GM12873 (cell line): Measurements from ENCODE around the gene CHST6.

Experiments used
- TF ChIP-seq, protein P1 (sequence below): IDR thresholded peaks from 2 replicates; pipeline ENCODE4 v1.5.1; 2012; ENCODE audit warnings: low read depth, mild to moderate bottlenecking, moderate library complexity, low read length, control low read depth; ENCODE audit not compliant: insufficient read depth; ENCODE audit errors: missing control alignments

The CHST6 gene

DNA sequence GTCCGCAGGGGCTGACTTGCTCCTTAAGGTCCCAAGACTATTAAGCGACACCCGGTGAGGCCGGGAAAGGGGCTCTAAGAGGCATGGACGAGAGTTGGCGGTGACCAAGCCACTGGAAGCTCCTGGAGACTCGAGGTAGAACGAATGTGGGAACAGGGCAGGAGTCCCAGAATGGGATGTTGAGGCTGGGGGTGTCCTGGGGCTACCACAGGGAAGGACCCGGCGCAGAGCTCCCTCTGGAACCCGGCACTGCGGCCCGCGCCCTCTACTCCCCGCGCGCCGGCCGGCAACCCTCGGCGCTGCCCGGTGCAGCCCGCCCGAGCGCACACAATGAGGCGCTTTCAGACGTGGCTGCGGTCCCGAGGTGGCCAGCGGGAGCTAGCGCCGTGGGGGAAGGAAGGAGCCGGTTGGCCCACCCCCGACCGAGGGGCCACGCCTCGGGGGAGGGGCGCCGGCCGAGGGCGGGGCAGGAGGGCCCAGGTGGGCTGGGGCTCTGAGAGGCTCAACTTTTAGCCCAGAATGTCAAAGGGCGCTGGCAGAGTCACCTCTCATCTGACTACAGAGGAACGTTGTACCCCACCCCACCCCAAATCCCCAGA, at the start of gene CHST6:
CHST6 (minus strand) TSS at position 366 of the 599 bp plus-strand sequence. CDS start 15,613 bp downstream, outside the sequence.
- TF ChIP-seq, protein P1, sequence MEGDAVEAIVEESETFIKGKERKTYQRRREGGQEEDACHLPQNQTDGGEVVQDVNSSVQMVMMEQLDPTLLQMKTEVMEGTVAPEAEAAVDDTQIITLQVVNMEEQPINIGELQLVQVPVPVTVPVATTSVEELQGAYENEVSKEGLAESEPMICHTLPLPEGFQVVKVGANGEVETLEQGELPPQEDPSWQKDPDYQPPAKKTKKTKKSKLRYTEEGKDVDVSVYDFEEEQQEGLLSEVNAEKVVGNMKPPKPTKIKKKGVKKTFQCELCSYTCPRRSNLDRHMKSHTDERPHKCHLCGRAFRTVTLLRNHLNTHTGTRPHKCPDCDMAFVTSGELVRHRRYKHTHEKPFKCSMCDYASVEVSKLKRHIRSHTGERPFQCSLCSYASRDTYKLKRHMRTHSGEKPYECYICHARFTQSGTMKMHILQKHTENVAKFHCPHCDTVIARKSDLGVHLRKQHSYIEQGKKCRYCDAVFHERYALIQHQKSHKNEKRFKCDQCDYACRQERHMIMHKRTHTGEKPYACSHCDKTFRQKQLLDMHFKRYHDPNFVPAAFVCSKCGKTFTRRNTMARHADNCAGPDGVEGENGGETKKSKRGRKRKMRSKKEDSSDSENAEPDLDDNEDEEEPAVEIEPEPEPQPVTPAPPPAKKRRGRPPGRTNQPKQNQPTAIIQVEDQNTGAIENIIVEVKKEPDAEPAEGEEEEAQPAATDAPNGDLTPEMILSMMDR: no peak

DNA sequence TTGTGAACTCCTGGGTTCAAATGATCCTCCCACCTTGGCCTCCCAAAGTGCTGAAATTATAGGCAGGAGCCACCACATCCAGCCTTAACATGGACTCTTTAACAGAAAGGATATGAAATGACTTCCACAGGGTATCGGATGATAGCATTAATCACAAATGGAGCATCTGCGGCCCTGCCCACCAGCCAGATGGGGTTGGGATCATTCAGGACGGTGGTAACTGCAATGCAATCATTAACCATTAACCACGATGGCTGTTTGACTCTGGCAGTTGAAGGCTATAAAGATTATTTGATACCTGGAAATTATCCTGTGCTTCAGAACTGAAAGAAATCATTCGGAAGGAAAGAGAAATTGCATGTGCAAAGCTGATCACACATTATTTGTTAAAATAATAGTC, 46.0 kb upstream of the CHST6 start:
- TF ChIP-seq, protein P1: no peak

DNA sequence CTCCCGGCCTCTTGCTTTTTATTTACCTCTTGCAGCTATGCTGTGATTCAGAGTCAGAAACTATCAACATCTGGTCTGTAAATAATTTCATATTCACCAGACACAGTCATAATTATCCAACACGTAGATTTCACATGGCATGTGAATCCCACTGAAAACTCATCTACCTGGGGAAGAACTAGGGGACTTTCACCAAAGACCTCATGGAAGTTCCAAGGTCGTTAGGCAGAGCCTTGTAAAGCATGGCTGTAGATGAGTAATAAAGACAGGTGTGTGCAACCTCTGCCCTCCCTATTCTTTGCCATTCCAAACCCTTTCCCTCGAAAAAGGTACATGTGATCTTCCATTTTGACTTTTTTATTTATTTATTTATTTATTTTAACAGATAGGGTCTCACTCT, 42.5 kb upstream of the CHST6 start:
- TF ChIP-seq, protein P1: no peak

DNA sequence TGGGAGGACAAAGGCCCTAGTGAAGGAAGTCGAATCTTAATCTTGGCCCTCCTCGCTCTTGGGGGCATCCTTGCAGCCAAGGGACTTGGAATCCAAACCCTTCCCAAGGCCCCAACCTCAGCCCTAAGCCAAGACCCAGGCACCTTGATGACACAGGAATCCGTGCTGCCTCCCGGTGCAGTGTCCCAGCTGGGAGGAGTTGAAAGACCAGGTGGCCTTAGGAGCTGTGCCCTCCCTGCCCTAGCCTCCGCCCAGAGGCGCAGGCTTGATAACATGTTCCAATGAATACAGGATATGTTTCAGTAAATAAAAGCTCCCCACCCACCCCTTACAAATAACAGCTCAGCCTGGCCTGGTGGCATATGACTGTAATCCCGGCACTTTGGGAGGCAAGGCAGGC, 40.7 kb upstream of the CHST6 start, which contains the start of gene CHST5:
CHST5 (minus strand) TSS at position 208 of the 400 bp plus-strand sequence. CDS start 5,724 bp downstream, outside the sequence.
- TF ChIP-seq, protein P1: no peak

DNA sequence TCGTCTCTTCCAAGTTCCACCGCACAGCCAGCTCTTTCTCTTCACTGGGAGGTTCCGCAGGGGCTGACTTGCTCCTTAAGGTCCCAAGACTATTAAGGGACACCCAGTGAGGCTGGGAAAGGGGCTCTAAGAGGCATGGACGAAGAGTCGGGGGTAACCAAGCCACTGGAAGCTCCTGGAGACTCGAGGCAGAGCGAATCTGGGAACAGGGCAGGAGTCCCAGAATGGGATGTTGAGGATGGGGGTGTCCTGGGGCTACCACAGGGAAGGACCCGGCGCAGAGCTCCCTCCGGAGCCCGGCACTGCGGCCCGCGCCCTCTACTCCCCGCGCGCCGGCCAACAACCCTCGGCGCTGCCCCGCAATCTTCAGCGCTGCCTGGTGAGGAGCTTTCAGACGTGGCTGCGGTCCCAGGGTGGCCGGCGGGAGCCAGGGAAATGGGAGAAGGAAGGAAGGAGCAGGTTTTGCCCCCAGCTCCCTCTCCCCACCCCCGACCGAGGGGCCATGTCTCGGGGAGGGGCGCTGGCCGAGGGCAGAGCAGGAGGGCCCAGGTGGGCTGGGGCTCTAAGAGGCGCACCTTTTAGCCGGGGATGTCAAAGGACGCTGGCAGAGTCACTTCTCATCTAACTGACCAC, 40.1 kb upstream of the CHST6 start:
- TF ChIP-seq, protein P1: no peak

DNA sequence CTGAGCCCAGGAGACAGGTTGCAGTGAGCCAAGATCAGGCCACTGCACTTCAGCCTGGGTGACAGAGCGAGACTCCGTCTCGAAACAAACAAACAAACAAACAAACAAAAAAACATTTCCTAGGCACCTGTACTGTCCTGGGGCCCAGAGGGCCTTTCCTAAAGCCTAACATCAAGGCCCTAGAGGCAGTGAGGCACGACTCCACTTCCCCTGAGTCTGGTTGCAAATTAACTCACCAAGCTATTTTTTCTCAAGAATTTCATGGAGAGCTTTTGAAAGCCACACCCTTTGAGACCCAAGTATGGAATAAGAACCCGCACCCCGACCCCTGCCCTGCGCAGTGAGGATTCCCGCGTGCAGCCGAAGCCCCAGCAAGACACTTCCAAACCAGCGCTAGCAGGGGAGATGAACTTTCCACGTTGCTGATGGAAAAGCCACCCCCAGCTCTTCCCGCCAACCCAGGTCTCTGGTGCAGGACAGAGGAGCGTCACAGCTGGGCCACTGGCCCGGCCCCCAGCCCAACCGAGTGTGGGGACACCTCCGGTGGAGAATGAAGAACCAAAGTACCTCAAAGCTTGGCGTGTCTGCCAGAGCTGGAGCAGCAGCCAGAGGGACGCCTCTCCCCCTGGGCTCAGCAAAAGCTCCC, 39.4 kb upstream of the CHST6 start:
- TF ChIP-seq, protein P1: no peak

DNA sequence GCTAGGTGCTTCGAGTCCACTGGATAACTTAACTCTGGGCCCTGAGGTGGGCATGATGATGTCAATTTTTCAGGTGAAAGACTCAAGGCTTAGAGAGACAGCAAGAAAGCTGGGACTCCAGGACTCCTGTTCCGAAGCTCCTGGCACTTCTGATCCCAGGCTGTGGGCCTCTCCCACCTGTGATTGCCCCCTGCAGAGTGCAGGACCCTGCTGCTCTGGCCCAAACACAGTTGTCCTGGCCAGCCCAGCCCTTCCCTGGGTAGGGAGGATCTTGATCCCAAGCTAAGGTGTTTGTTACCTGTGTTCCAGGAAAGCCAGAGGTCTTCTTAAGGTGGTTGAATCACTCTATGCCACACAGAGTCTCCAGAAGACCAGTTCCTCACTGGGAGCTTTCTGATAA, 37.5 kb upstream of the CHST6 start:
- TF ChIP-seq, protein P1: no peak
